Measurements from ENCODE around the gene TBXAS1. TPM values are rescaled to one million over a fixed set of nuclear protein-coding genes. Genes with fewer than 3 reads are reported as not detected.

TBXAS1 gene
- total and polyA plus RNA-seq, 2 donors (not counting 3 experiments of a cell fraction or from before 2014, with no cell fraction given), result 2.1 to 4.3 TPM

DNA sequence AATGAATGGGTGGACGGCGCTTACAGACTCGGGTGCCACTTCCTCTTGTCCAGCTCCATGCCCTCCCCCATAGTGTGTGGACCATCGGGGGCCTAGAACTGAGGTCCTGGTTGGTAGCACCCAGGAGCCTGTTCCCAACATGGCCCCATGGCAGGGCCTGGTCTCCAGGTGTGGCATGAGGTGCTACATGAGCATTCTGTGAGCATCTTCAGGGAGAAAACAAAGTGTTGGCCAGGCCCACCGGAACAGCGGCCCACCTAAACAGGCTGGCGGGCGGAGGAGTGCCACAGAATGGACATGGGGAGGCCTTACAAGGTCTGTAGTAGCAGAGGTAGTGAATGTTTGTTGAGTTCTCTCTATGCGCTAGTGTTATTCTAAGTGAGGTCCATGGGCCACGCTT is 156.7 kb downstream of the TBXAS1 start:
- dilution Hi-C loops (cut with MboI; ENCODE audit: extremely low pct_ligation_motif_present, low sequenced_read_pairs), result no loop called here

More for the DNA sequence above, 156.7 kb downstream of the TBXAS1 start:
- POLR2A ChIA-PET, result no interaction called here
- H3K27me3 ChIP-seq (ENCODE audit: control insufficient read depth in 2 of 2, insufficient read depth in 2 of 2, low read length in 2 of 2), result peaks cover 0 to 6% of the 10 kb centered on the region in 2 experiments
- no peaks in the 10 kb centered on the region for H3K9me3 ChIP-seq (replicated peaks; ENCODE audit: control insufficient read depth, insufficient read depth, low read length)
- DNase-seq (ENCODE audit: low read depth, low spot score), result no peak
- intact Hi-C loops (cut with micrococcal nuclease), result no loop called here
- no peak for TF ChIP-seq JUN (IDR thresholded peaks at IDR 0.05; ENCODE audit: borderline replicate concordance, insufficient read depth, insufficient read length, low read depth)
- TF ChIP-seq, protein P1, sequence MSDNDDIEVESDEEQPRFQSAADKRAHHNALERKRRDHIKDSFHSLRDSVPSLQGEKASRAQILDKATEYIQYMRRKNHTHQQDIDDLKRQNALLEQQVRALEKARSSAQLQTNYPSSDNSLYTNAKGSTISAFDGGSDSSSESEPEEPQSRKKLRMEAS (IDR thresholded peaks at IDR 0.05; ENCODE audit: insufficient read depth, insufficient read length), result no peak
- TF ChIP-seq POLR2A (IDR thresholded peaks at IDR 0.05; ENCODE audit: low read depth, low read length), result no peak
- no peak for TF ChIP-seq POLR2AphosphoS5 (IDR thresholded peaks at IDR 0.05; ENCODE audit: insufficient read depth, low read depth, low read length)
- TF ChIP-seq, protein P2, sequence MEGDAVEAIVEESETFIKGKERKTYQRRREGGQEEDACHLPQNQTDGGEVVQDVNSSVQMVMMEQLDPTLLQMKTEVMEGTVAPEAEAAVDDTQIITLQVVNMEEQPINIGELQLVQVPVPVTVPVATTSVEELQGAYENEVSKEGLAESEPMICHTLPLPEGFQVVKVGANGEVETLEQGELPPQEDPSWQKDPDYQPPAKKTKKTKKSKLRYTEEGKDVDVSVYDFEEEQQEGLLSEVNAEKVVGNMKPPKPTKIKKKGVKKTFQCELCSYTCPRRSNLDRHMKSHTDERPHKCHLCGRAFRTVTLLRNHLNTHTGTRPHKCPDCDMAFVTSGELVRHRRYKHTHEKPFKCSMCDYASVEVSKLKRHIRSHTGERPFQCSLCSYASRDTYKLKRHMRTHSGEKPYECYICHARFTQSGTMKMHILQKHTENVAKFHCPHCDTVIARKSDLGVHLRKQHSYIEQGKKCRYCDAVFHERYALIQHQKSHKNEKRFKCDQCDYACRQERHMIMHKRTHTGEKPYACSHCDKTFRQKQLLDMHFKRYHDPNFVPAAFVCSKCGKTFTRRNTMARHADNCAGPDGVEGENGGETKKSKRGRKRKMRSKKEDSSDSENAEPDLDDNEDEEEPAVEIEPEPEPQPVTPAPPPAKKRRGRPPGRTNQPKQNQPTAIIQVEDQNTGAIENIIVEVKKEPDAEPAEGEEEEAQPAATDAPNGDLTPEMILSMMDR (IDR thresholded peaks at IDR 0.05; ENCODE audit: extremely low read depth in 1 of 2, insufficient read depth in 1 of 2, low read depth in 1 of 2, low read length in 2 of 2), result no peak
- TF ChIP-seq FOS (IDR thresholded peaks at IDR 0.05; ENCODE audit: borderline replicate concordance, insufficient read depth, low read length), result no peak
- no peak for TF ChIP-seq EZH2 (IDR thresholded peaks at IDR 0.05; ENCODE audit: borderline replicate concordance, low read depth, low read length, severe bottlenecking)
- no peak for TF ChIP-seq MYC (IDR thresholded peaks at IDR 0.05; ENCODE audit: low read depth, low read length)
- TF ChIP-seq GATA2 (IDR thresholded peaks at IDR 0.05; ENCODE audit: insufficient read depth, insufficient read length, low read depth, low read length), result no peak
- no peak overlapping the region for H2AFZ ChIP-seq (ENCODE audit: low read depth, low read length)
- BruUV-seq (replicated peaks), result no TSS peak
- H3K9me1 ChIP-seq (replicated peaks; ENCODE audit: control insufficient read depth, extremely low read depth, insufficient read depth, low read length), result no peaks in the 10 kb centered on the region
- FAIRE-seq, result no peak
- H3K4me3 ChIP-seq (replicated peaks in 1 of 3; ENCODE audit: insufficient read depth in 1 of 3, low read depth in 1 of 3, low read length in 3 of 3), result no peak overlapping the region
- CTCF ChIA-PET, result interaction anchor here (1.0 kb wide), 1 partner anchor 367 kb away, joined by 4 read pairs; no protein-coding TSS in a partner anchor
- no peak overlapping the region for H3K9ac ChIP-seq (replicated peaks; ENCODE audit: extremely low read depth, insufficient read depth, low read length)
- no peaks in the 10 kb centered on the region for H3K79me2 ChIP-seq (ENCODE audit: control insufficient read depth, insufficient read depth, low read length)
- no peak overlapping the region for H3K4me2 ChIP-seq (ENCODE audit: insufficient read depth, low read length)
- H3K4me1 ChIP-seq (ENCODE audit: control insufficient read depth, extremely low read depth, insufficient read depth, low read length), result no peaks in the 10 kb centered on the region
- no peaks in the 10 kb centered on the region for H3K36me3 ChIP-seq (ENCODE audit: control insufficient read depth in 2 of 2, extremely low read depth in 1 of 2, insufficient read depth in 2 of 2, low read length in 2 of 2)
- no peaks in the 10 kb centered on the region for H4K20me1 ChIP-seq (replicated peaks; ENCODE audit: control insufficient read depth, extremely low read depth, insufficient read depth, low read length)
- no peak overlapping the region for H3K27ac ChIP-seq (ENCODE audit: insufficient read depth, low read depth, low read length)
